Measurements from ENCODE around the gene SMOC2.

GRCh38 chr6:168498161-168498843 lies 57.3 kb downstream of the SMOC2 start:
- TF ChIP-seq CTCF (conservative IDR thresholded peaks at IDR 0.05; ENCODE audit: low read depth, low read length) (no peak), POLR2A (IDR thresholded peaks at IDR 0.05; ENCODE audit: low read depth, low read length) (no peak), CHD1 (IDR thresholded peaks at IDR 0.05; ENCODE audit: low read depth, low read length) (no peak), SMC3 (IDR thresholded peaks at IDR 0.05; ENCODE audit: low read depth, low read length) (no peak), USF2 (IDR thresholded peaks at IDR 0.05; ENCODE audit: low read depth, low read length) (no peak), RAD21 (IDR thresholded peaks at IDR 0.05; ENCODE audit: low read length) (no peak), CEBPB (IDR thresholded peaks at IDR 0.05; ENCODE audit: low read depth, low read length) (no peak), RFX5 (IDR thresholded peaks at IDR 0.05; ENCODE audit: low read depth, low read length) (no peak), FOS (IDR thresholded peaks at IDR 0.05; ENCODE audit: low read depth, low read length) (no peak), MXI1 (IDR thresholded peaks at IDR 0.05; ENCODE audit: borderline replicate concordance, low read depth, low read length) (no peak), ELK1 (IDR thresholded peaks at IDR 0.05; ENCODE audit: borderline replicate concordance, low read depth, low read length) (no peak), NFE2L2 (IDR thresholded peaks at IDR 0.05; ENCODE audit: low read depth, low read length) (no peak), MAFK (IDR thresholded peaks at IDR 0.05; ENCODE audit: low read depth, low read length) (no peak)

Data from IMR-90 (cell line).